Panc1 (cell line): ENCODE data around the gene GMPR2. TPM values are rescaled to one million over a fixed set of nuclear protein-coding genes. Genes with fewer than 3 reads are reported as not detected.

Experiments
- ATAC-seq: fragments of 200-7000 bp; cut with Tn5 transposase; 2 replicates; pipeline ENCODE4 v1.9.1; 2020; ENCODE audit warnings: mild to moderate bottlenecking, moderate library complexity
- BruUV-seq: library from RNA; stranded (reverse); fragments of 400-500 nt; replicated peaks from 2 replicates; lab custom pipeline; 2021; lab: Mats Ljungman, UMichigan
- CTCF ChIA-PET: fragments of 300-600 bp; sonication (Branson Sonifier 250); formaldehyde crosslinking; loops from one replicate; lab custom pipeline; 2022; ENCODE audit warnings: antibody characterized with exemption; lab: Charles Lee
- POLR2A ChIA-PET: fragments of 300-600 bp; sonication (Branson Sonifier 250); formaldehyde crosslinking; loops from one replicate; lab custom pipeline; 2022; ENCODE audit warnings: antibody characterized with exemption; lab: Charles Lee
- DNase-seq: peaks from one replicate; pipeline ENCODE4 v3.0.0-alpha.2; 2010; ENCODE audit warnings: low read depth, low spot score
- H3K27ac ChIP-seq: 2 replicates; pipeline ENCODE4 v1.5.1; 2011; ENCODE audit warnings: mild to moderate bottlenecking, low read length, inconsistent platforms
- H3K27me3 ChIP-seq: fragments of 200-500 bp; sonication (Bioruptor generic); 2 replicates; pipeline ENCODE4 v1.6.0; 2014; ENCODE audit warnings: low read length, inconsistent platforms; ENCODE audit not compliant: control insufficient read depth, insufficient read depth
- H3K36me3 ChIP-seq: fragments of 200-500 bp; sonication (Bioruptor generic); 2 replicates; pipeline ENCODE4 v1.5.1; 2014; ENCODE audit warnings: inconsistent platforms, mild to moderate bottlenecking, low read length, moderate library complexity; ENCODE audit not compliant: control insufficient read depth, insufficient read depth
- H3K4me1 ChIP-seq: 2 replicates; pipeline ENCODE4 v1.5.1; 2011; ENCODE audit warnings: inconsistent platforms, mild to moderate bottlenecking, low read length, moderate library complexity; ENCODE audit not compliant: control insufficient read depth, insufficient read depth
- H3K4me3 ChIP-seq, 2 experiments: 2 replicates each; pipeline ENCODE4 v1.5.1; 2011 to 2012; ENCODE audit warnings: low read depth in 2 of 2, low read length in 2 of 2, mild to moderate bottlenecking in 2 of 2, inconsistent platforms in 1 of 2, moderate library complexity in 1 of 2
- H3K9me3 ChIP-seq: fragments of 200-500 bp; sonication (Bioruptor generic); 2 replicates; pipeline ENCODE4 v1.5.1; 2014; ENCODE audit warnings: low read depth, mild to moderate bottlenecking, inconsistent platforms, low read length, moderate library complexity; ENCODE audit not compliant: control insufficient read depth, insufficient read depth
- CTCF ChIP-seq: fragments of 450-650 bp; IDR thresholded peaks from 2 replicates; pipeline ENCODE4 v1.5.1; 2017; ENCODE audit warnings: mild to moderate bottlenecking
- POLR2AphosphoS5 ChIP-seq: IDR thresholded peaks from 2 replicates; pipeline ENCODE4 v1.6.1; 2012; ENCODE audit warnings: mild to moderate bottlenecking, low read depth, low read length, moderate library complexity
- REST ChIP-seq, 2 experiments: IDR thresholded peaks; 2 replicates each; pipeline ENCODE4 v1.6.1; 2011 to 2012; ENCODE audit warnings: low read depth in 2 of 2, control low read depth in 1 of 2, low read length in 1 of 2, mild to moderate bottlenecking in 1 of 2, moderate library complexity in 1 of 2; ENCODE audit not compliant: insufficient read depth in 1 of 2
- SIN3A ChIP-seq: IDR thresholded peaks from 2 replicates; pipeline ENCODE4 v1.6.1; 2012; ENCODE audit warnings: low read depth, mild to moderate bottlenecking, low read length, moderate library complexity, borderline replicate concordance; ENCODE audit not compliant: insufficient read depth
- TCF7L2 ChIP-seq: IDR thresholded peaks from 2 replicates; pipeline ENCODE4 v1.6.1; 2011; ENCODE audit warnings: mild to moderate bottlenecking, low read depth, low read length, inconsistent platforms
- in situ Hi-C: cut with HindIII; loops from 2 replicates; pipeline ENCODE4 v1.10.0; 2016; ENCODE audit warnings: low sequenced_read_pairs, low pct_unique_long_range_greater_than_20kb
- intact Hi-C: fragments of 100-400 bp; cut with micrococcal nuclease; formaldehyde crosslinking; loops from one replicate; pipeline ENCODE4 v1.10.0; 2022; ENCODE audit not compliant: unreplicated experiment
- total RNA-seq: library from RNA; stranded (reverse); gene quantifications from one replicate; pipeline ENCODE4 v1.2.1, GENCODE V29; 2021; ENCODE audit not compliant: unreplicated experiment

GMPR2 gene
- total RNA-seq, 1 experiment from 2014 or later, result 45.9 TPM

DNA sequence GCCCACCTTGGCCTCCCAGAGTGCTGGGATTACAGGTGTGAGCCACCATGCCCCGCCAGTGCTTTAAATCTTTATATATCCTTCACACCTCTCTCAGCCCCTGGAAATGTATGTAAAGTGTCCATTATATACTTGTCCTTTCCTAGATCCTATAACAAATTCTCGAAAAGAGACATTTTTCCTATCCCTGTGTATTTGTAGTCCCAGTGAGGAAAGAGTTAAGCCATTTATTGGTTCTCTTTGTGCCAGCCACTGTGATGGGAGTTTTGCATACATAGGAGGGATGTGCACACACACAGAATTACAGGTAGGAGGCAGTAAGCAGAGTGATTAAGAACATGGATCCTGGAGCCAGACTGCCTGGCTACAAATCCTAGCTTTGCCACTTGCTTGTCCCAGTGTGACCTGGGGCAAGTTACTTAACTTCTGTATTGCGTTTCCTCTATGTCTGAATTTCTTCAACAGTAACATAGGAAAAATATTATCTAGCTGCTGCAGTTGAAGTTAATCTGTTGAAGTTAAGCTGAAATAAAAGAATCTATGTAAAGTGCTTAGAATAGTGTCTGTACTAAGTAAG is 40.8 kb downstream of the GMPR2 start:
- Histone ChIP-seq H3K36me3 (no peaks in the 10 kb centered on the region), H3K4me1 (peaks cover 3% of the 10 kb centered on the region; the same call in 1 of the 2 replicates), H3K27ac (no peak overlapping the region), H3K27me3 (no peaks in the 10 kb centered on the region), H3K4me3 (no peak overlapping the region), H3K9me3 (no peaks in the 10 kb centered on the region)
- ChIA-PET CTCF (no interaction called here), POLR2A (no interaction called here)
- intact Hi-C loops, result no loop called here
- TF ChIP-seq POLR2AphosphoS5, result no peak
- TF ChIP-seq CTCF, result peak; percentile 17; the same call in 1 of the 2 replicates
- DNase-seq (no peak), ATAC-seq (no peak)
- in situ Hi-C loops, result no loop called here
- no TSS peak for BruUV-seq

DNA sequence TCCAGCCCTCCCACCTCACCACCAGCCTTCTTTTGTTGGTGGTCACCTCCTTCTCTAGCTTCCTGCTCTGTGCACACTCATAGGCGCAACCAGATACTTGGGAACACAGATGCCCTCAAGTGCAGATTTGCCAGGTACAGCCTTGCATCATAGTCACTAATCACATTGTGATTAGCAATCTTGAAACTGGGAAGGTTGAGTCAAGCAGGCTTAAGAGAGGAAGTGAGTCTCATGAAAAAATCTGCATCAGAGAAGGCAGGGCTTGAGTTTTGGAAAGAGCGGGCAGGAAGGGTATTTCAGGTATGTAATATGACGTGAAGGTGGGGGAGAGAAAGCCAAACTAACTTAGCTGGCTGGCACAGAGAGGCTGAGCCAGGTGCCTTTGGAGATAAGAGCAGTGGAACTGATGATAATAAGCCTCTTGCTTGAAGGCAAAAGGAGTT is 41.4 kb downstream of the GMPR2 start:
- H3K4me1 ChIP-seq, result peaks cover 3% of the 10 kb centered on the region; the same call in 1 of the 2 replicates
- in situ Hi-C loops, result no loop called here
- intact Hi-C loops, result no loop called here
- TF ChIP-seq REST (IDR thresholded peaks at IDR 0.05; ENCODE audit: insufficient read depth in 1 of 2, low read depth in 2 of 2, low read length in 1 of 2), result no peak
- no peak for TF ChIP-seq TCF7L2
- TF ChIP-seq CTCF, result no peak
- no peak for TF ChIP-seq POLR2AphosphoS5
- TF ChIP-seq SIN3A, result no peak
- POLR2A ChIA-PET, result no interaction called here
- no peaks in the 10 kb centered on the region for H3K36me3 ChIP-seq
- DNase-seq (no peak), ATAC-seq (no peak)
- BruUV-seq, result no TSS peak
- no peaks in the 10 kb centered on the region for H3K27me3 ChIP-seq
- H3K27ac ChIP-seq, result no peak overlapping the region
- H3K9me3 ChIP-seq, result no peaks in the 10 kb centered on the region
- H3K4me3 ChIP-seq, result no peak overlapping the region
- CTCF ChIA-PET, result no interaction called here
